Activated CD4-positive, alpha-beta T cell treated with anti-CD3 and anti-CD28 coated beads, Interleukin-2, amount 10 ng/mL, durations not matched to agents 24 days and 14 days (primary cell): Measurements from ENCODE around the gene INHA. TPM values are rescaled to one million over a fixed set of nuclear protein-coding genes. Genes with fewer than 3 reads are reported as not detected.

Source experiments
- DNase-seq: peaks from one replicate; pipeline ENCODE4 v3.0.0; 2022
- H3K27ac Mint-ChIP-seq: one replicate; pipeline ENCODE4 v1.8.0; 2022; ENCODE audit warnings: mild to moderate bottlenecking, mixed read lengths
- H3K27me3 Mint-ChIP-seq: one replicate; pipeline ENCODE4 v1.8.0; 2022; ENCODE audit warnings: mixed read lengths
- H3K36me3 Mint-ChIP-seq: one replicate; pipeline ENCODE4 v1.8.0; 2022; ENCODE audit warnings: low read depth, mild to moderate bottlenecking, mixed read lengths
- H3K4me1 Mint-ChIP-seq: one replicate; pipeline ENCODE4 v1.8.0; 2021; ENCODE audit warnings: mixed read lengths
- H3K4me3 Mint-ChIP-seq: one replicate; pipeline ENCODE4 v1.8.0; 2022; ENCODE audit warnings: mild to moderate bottlenecking, moderate library complexity, mixed read lengths
- H3K9me3 Mint-ChIP-seq: one replicate; pipeline ENCODE4 v1.8.0; 2021; ENCODE audit warnings: mixed read lengths
- intact Hi-C: fragments of 100-400 bp; cut with micrococcal nuclease; formaldehyde crosslinking; loops from one replicate; pipeline ENCODE4 v1.15.1; 2023
- total RNA-seq: library from RNA; stranded (reverse); gene quantifications from 2 replicates; pipeline ENCODE4 v1.2.3, GENCODE V29; 2022

Gene INHA
- total RNA-seq, 1 donor from 2014 or later: not detected

DNA sequence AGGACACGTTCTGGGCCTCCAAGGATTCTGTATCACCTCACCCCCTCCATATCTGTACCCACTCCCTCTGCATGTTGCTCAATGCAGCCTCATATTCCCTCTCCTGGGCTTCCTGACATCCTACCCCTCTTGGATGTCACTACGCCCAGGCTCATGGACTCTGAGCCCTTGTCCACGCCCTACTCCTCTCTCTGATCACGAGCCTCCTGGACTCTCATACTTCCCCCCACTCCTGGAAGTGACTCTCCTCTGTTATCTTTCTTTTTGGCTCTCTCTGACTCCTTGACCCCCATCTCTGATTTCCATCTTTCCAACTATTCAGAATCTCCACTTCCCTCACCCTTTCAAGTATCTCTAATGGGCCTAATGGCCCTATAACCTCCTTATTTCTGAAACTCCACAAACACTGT, 26.2 kb upstream of the INHA start:
- intact Hi-C loops: no loop called here
- Mint-ChIP-seq H3K9me3 (no peaks in the 10 kb centered on the region), H3K4me1 (peaks cover 17% of the 10 kb centered on the region), H3K4me3 (no peak overlapping the region), H3K27me3 (peaks cover 23% of the 10 kb centered on the region), H3K36me3 (peaks cover 3% of the 10 kb centered on the region), H3K27ac (no peak overlapping the region)
- no peak for DNase-seq

DNA sequence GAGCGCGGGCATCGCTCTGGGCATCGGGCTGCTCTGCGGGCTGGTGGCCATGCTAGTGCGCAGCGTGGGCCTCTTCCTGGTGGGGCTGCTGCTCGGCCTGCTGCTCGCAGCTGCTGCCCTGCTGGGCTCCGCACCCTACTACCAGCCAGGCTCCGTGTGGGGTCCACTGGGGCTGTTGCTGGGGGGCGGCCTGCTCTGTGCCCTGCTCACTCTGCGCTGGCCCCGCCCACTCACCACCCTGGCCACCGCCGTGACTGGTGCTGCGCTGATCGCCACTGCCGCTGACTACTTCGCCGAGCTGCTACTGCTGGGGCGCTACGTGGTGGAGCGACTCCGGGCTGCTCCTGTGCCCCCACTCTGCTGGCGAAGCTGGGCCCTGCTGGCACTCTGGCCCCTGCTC, 24.5 kb upstream of the INHA start:
- H3K4me3 Mint-ChIP-seq: no peak overlapping the region
- intact Hi-C loops: no loop called here
- no peaks in the 10 kb centered on the region for H3K9me3 Mint-ChIP-seq
- peaks cover 14% of the 10 kb centered on the region for H3K4me1 Mint-ChIP-seq
- no peak overlapping the region for H3K27ac Mint-ChIP-seq
- H3K27me3 Mint-ChIP-seq: peaks cover 30% of the 10 kb centered on the region
- no peak for DNase-seq
- no peaks in the 10 kb centered on the region for H3K36me3 Mint-ChIP-seq

DNA sequence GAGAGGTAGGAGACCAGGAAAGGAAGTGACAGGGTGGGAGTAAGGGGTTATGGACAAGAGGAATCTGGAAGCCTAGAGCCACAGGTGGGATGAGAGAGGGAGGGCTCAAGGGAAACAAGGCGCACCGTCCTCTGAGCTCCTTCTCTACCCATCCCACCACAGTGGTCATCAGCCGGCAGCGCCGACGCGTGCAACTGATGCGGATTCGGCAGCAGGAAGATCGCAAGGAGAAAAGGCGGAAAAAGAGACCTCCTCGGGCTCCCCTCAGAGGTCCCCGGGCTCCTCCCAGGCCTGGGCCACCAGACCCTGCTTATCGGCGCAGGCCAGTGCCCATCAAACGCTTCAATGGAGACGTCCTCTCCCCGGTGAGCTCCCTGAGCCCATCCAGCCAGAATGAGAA, 23.1 kb upstream of the INHA start:
- Mint-ChIP-seq H3K36me3 (no peaks in the 10 kb centered on the region), H3K9me3 (no peaks in the 10 kb centered on the region), H3K27me3 (peaks cover 38% of the 10 kb centered on the region), H3K4me1 (peaks cover 11% of the 10 kb centered on the region), H3K4me3 (no peak overlapping the region), H3K27ac (no peak overlapping the region)
- intact Hi-C loops: no loop called here
- DNase-seq: no peak

DNA sequence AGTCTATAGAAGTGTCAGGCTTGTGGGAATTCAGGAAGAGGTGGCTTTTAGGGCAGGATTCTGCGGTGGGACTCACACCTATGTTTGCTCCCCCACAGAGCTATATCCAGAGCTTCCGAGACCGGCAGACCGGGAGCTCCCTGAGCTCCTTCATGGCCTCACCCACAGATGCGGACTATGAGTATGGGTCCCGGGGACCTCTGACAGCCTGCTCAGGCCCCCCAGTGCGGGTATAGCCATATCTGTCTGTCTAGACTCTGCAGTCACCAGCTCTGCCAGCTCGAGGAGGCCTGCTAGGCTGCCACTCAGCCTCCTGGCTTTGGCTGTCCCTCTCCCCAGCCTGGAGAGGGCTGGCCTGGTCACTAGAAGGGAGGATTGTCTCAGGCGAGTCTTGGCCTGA, 22.5 kb upstream of the INHA start:
- peaks cover 36% of the 10 kb centered on the region for H3K27me3 Mint-ChIP-seq
- H3K4me3 Mint-ChIP-seq: no peak overlapping the region
- no peak for DNase-seq
- no peak overlapping the region for H3K27ac Mint-ChIP-seq
- H3K9me3 Mint-ChIP-seq: no peaks in the 10 kb centered on the region
- intact Hi-C loops: no loop called here
- H3K36me3 Mint-ChIP-seq: no peaks in the 10 kb centered on the region
- H3K4me1 Mint-ChIP-seq: peaks cover 7% of the 10 kb centered on the region

DNA sequence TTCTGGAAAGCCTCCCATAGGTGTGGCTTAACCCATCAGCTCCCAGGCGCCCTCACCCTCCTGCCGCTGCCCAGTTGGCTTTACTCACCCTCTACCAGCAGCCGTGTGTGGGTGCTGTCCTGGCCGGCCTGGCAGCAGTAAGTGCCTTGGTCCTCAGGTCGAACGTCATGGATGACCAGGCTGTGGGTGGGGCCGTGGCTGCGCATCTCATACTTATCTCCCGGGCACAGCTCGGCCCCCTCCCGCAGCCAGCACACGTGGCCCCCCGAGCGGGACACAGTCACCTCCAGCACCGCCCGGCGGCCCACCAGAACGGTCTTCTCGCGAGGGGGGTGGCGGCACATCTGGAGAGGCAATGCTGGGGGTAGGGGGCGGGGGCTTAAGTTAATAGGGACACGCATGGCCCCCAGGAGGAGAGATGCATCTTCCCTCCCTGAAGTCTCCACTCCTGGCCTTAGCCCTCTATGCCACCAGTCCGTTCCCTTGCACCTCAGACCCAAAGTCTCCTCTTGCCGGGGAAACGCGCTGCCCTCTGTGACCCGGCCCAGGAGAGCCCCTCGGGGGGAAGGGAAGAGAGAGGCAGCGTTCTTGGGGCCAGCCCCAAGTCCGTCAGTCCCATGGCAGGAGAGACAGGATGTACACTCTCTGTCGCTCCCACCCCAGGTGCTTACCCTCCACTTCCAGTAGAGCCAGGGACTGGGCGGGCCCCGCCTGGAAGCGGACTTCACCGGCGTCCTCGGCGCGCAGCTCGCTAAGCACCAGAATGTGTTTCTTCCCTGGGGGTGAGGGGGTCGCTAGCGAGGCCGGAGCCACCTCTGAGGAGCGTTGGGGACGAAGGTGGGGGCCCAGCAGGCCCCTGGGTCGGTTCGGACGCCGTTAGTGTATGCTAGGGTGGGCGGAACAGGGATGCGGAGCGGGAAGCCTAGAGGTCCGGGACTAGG, 20.4 kb upstream of the INHA start:
- no peaks in the 10 kb centered on the region for H3K36me3 Mint-ChIP-seq
- H3K4me1 Mint-ChIP-seq: peaks cover 5% of the 10 kb centered on the region
- H3K27me3 Mint-ChIP-seq: peaks cover 24% of the 10 kb centered on the region
- peak overlapping the region; percentile 88 for H3K4me3 Mint-ChIP-seq
- DNase-seq: no peak
- H3K9me3 Mint-ChIP-seq: no peaks in the 10 kb centered on the region
- intact Hi-C loops: loop anchor here (1.0 kb wide), 4 partner anchors 8 to 163 kb away; partner anchors contain the start of genes CHPF, GMPPA and STK11IP
- H3K27ac Mint-ChIP-seq: peak overlapping the region; percentile 58

GRCh38 chr2:219552382-219553167, 19.5 kb upstream of the INHA start:
- intact Hi-C loops: loop anchor here (1.0 kb wide), 4 partner anchors 9 to 164 kb away; partner anchors contain the start of genes CHPF, GMPPA and STK11IP
- peaks cover 23% of the 10 kb centered on the region for H3K27me3 Mint-ChIP-seq
- peak; percentile 96 for DNase-seq
- H3K4me1 Mint-ChIP-seq: peaks cover 5% of the 10 kb centered on the region
- no peaks in the 10 kb centered on the region for H3K36me3 Mint-ChIP-seq
- peak overlapping the region; percentile 58 for H3K27ac Mint-ChIP-seq
- peak overlapping the region; percentile 88 for H3K4me3 Mint-ChIP-seq
- H3K9me3 Mint-ChIP-seq: no peaks in the 10 kb centered on the region

DNA sequence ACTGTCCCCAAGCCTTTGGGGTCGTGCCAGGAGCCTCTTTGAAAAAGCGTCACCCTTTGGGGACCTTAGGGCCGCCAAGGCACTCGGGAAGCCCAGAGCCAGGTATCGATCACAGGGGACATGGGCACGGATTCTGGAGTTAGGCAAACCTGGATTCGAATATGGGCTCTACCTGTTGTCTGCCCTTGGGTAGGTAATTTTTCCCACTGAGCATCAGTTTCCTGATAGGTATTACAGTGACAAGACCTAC, 19.0 kb upstream of the INHA start:
- intact Hi-C loops: no loop called here
- no peaks in the 10 kb centered on the region for H3K36me3 Mint-ChIP-seq
- H3K4me3 Mint-ChIP-seq: peak overlapping the region; percentile 51
- no peak overlapping the region for H3K27ac Mint-ChIP-seq
- no peak for DNase-seq
- H3K27me3 Mint-ChIP-seq: peaks cover 23% of the 10 kb centered on the region
- H3K9me3 Mint-ChIP-seq: no peaks in the 10 kb centered on the region
- peaks cover 5% of the 10 kb centered on the region for H3K4me1 Mint-ChIP-seq

DNA sequence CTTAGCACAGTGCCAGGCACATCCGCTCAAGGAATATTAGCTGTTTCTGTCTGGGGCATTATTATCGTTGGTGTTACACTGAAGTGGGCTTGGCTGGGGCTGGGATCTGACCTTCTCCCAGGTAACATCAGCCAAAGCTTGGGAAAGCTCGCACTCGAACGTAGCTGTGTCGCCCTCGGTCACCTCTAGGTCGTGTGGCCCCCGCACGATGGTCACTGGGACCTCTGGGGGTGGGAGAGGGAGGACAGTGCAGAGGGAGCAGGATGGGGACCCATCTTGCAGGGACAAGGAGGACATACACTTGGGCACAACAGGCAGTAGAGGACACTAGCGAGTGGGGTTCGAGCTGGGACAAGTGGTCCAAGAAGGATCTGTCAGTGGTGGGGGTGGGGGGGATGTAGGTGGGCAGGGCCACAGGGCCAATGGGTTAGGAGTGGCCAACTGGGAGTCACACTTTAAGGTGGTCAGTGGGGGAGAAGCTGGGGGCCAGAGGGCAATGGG, 18.6 kb upstream of the INHA start:
- no peak for DNase-seq
- peaks cover 23% of the 10 kb centered on the region for H3K27me3 Mint-ChIP-seq
- no peaks in the 10 kb centered on the region for H3K36me3 Mint-ChIP-seq
- no peaks in the 10 kb centered on the region for H3K9me3 Mint-ChIP-seq
- H3K4me1 Mint-ChIP-seq: peaks cover 5% of the 10 kb centered on the region
- H3K27ac Mint-ChIP-seq: no peak overlapping the region
- intact Hi-C loops: no loop called here
- peak overlapping the region; percentile 51 for H3K4me3 Mint-ChIP-seq

DNA sequence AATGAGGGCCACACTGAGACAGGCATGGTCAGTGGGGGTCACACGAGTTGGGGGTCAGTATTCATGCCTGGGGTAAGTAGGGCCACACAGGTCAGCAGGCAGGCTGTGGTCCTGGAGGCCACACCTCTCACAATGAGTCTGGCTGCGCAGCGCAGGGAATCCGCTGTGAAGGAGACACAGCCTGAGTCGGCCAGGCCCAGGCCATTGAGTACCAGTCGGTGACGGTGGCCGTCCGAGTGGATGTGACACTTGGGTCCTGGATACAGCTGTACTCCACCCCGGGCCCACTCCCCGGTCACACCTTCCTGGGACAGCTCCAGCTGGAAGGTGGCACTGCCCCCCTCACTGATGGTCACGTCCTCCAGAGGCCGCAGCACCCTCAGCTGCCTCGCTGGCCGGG, 17.8 kb upstream of the INHA start:
- Mint-ChIP-seq H3K4me1 (peaks cover 5% of the 10 kb centered on the region), H3K27ac (no peak overlapping the region), H3K4me3 (no peak overlapping the region), H3K9me3 (no peaks in the 10 kb centered on the region), H3K36me3 (no peaks in the 10 kb centered on the region), H3K27me3 (peaks cover 23% of the 10 kb centered on the region)
- intact Hi-C loops: no loop called here
- DNase-seq: no peak

GRCh38 chr2:219555956-219556355, 16.2 kb upstream of the INHA start:
- H3K9me3 Mint-ChIP-seq: no peaks in the 10 kb centered on the region
- DNase-seq: no peak
- no peak overlapping the region for H3K4me3 Mint-ChIP-seq
- H3K27me3 Mint-ChIP-seq: peaks cover 17% of the 10 kb centered on the region
- intact Hi-C loops: no loop called here
- peaks cover 5% of the 10 kb centered on the region for H3K4me1 Mint-ChIP-seq
- no peaks in the 10 kb centered on the region for H3K36me3 Mint-ChIP-seq
- no peak overlapping the region for H3K27ac Mint-ChIP-seq

- no peaks in the 10 kb centered on the region for H3K36me3 Mint-ChIP-seq
- intact Hi-C loops: no loop called here
- DNase-seq: no peak
- H3K27ac Mint-ChIP-seq: no peak overlapping the region
- peaks cover 15% of the 10 kb centered on the region for H3K27me3 Mint-ChIP-seq
- H3K4me1 Mint-ChIP-seq: peaks cover 5% of the 10 kb centered on the region
- no peaks in the 10 kb centered on the region for H3K9me3 Mint-ChIP-seq
- H3K4me3 Mint-ChIP-seq: no peak overlapping the region
These were observed 15.7 kb upstream of the INHA start for GRCh38 chr2:219556413-219556812.

GRCh38 chr2:219557320-219557719, 14.8 kb upstream of the INHA start:
- no peak for DNase-seq
- Mint-ChIP-seq H3K36me3 (no peaks in the 10 kb centered on the region), H3K4me3 (no peak overlapping the region), H3K27me3 (peaks cover 11% of the 10 kb centered on the region), H3K4me1 (no peaks in the 10 kb centered on the region), H3K27ac (no peak overlapping the region), H3K9me3 (no peaks in the 10 kb centered on the region)
- intact Hi-C loops: no loop called here

DNA sequence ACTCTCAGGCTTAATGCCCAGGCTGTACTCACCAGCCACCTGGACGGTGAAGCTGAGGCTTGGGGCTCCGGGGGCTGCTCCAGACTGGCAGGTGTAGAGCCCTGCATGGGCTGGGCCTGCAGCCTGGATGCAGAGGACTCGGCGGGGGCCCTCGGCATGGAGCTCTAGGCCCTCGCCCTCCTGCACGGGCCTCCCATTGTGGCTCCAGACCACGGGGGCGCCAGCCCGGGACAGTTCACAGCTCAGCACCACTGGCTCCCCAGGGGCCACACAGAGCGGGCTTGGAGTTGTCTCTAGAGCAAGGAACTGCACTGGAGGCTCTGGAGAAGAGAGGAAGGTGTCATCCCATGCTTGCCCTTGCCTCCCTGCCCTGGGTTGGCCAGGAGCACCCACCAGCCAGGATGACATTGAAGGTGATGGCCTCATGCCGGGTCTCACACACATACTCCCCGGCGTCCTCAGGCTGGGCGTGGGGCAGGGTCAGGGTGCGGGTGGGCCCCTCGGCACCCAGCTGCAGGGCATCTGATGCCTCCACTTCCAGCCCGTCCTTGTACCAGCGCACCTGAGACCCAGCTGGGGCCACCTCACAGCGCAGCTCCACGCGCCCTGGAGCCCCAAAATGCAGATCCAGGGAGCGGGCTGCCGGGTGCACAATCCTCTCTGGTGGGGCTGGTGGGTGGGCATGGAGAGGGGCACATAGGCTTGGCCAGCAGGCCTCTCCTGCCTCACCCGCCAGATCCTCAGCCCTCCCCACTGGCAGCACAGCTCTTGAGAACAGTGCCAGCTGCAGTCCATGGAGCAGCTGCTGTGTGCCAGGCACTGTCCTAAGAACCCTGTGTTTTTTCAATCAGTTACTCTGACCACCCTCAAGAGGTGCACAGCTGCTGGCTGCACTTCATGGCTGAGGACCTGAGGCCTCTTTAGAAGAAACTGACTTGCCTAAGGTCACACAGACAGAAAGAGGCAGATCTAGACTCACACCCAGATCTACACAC, 14.0 kb upstream of the INHA start:
- Mint-ChIP-seq H3K4me3 (no peak overlapping the region), H3K36me3 (no peaks in the 10 kb centered on the region), H3K4me1 (no peaks in the 10 kb centered on the region), H3K27ac (no peak overlapping the region), H3K9me3 (no peaks in the 10 kb centered on the region), H3K27me3 (peaks cover 11% of the 10 kb centered on the region)
- intact Hi-C loops: no loop called here
- no peak for DNase-seq
